Activated CD4-positive, CD25-positive, alpha-beta regulatory T cell treated with anti-CD3 and anti-CD28 coated beads, Interleukin-2, amount 50 U/mL, for 24 hours (primary cell): ENCODE results near the gene AMN1.

Source experiments
- ATAC-seq, 2 donors: fragments of 150-1000 bp; cut with Tn5 transposase; one replicate each; pipeline ENCODE4 v1.10.0; 2021; ENCODE audit warnings: mild to moderate bottlenecking in 1 of 2, moderate library complexity in 1 of 2

AMN1 gene

GRCh38 chr12:31627456-31628054 is 101.3 kb downstream of the AMN1 start:
- ATAC-seq, result no peak

GRCh38 chr12:31626270-31626995 is 102.4 kb downstream of the AMN1 start:
- peak; percentile 56 to 58 for ATAC-seq

DNA sequence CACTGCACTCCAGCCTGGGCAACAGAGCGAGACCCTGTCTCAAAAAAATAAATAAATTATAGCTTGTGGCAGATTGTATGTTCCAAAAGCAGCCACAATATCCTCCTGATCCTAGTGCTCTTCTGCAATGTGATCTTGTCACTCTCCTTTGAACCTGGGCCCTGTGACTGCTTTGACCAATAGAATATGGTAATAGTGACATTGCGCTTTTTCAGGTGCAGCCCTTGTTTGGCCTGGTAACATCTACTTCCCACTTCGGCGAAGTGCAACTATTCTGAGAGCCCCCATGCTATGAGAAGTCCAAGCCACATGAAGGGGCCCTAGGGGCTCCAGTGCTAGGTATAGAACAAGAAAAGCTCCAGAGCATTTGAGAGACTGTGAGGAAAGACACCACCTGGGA is 106.8 kb downstream of the AMN1 start:
- ATAC-seq, result no peak
